Activated T-cell treated with anti-CD3 and anti-CD28 coated beads, Interleukin-2, amount 50 U/mL, for 1 hour (primary cell): ENCODE measurements around the gene PNKD.

Source experiments
- DNase-seq: peaks from one replicate; pipeline ENCODE4 v3.0.0-alpha.2; 2020

Gene PNKD

GRCh38 chr2:218320704-218321336, 50.5 kb downstream of the PNKD start:
- DNase-seq, result no peak

- DNase-seq, result peak; percentile 67
Measured at GRCh38 chr2:218322768-218323525, 52.6 kb downstream of the PNKD start.

DNA sequence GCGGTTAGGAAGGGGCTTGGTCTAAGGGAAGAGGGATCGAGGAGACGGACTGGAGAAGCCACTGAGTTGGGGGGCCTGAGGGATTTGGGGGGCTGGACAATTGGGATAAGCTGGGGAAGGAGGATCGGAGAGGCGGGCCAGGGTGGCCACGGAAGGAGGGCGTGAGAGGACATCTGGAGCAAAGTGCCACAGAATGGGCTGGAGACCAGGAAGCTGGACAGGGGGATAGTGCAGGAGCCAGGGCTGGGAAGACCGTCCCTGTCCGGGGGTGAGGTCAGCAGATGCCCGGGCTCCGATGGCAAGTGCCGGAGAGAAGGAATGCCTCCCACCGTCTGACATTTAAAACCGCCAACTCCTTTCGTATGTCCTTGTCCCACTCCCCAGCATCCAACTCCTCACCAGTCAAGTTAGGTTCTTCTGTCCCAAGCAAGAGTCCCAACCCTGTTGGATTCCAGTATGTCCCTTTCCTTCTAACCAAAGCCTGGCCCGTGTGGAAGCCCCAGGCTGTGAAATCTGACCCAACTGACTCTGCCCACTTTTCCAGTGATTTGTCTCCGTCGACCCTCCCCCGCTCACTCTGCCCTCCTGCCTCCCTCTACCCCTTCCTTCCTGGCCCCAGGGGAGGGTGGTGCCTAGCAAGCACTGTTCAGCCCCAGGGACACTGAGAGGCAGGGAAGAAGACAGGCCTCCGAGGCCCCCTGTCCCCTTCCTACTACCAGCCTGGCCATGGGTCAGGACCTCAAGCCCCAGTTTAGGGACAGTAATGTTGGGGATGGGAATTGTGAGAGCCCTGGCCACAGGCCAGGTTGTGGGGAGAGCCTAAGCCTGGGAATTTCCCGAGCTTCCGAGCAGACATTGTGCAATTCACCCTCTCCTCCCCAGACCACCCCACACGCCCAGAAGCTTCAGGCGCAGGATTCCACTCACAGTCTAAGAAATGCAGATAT, 53.5 kb downstream of the PNKD start:
- DNase-seq, result peak; percentile 25

DNA sequence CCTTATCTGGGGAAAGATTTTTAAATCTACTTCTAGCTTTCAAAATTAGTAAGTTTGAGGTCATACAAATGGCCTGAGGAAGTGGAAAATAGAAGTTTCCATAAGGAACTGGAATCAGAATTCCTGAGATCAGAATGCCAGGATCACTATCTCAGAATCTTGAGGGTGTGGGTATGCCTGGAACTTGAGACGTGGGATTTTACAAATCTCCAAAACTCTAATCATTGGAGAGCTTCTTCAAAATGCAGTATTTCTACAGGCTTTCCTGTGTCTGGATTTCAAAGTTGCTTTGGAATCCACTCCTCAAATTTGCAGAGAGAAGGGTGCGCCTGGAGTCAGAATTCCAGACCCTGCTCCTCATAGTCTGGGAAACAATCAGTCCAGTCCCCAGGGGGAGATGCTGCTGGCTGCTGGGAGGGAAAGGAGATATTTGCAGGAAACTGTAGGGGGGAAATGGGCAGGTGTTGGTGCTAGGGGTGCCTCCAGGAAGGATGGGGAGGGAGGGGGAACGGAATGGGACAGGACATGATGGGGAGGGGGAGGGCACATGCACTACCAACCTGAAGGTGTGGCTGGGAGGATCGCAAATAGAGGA, 55.3 kb downstream of the PNKD start:
- DNase-seq, result no peak

DNA sequence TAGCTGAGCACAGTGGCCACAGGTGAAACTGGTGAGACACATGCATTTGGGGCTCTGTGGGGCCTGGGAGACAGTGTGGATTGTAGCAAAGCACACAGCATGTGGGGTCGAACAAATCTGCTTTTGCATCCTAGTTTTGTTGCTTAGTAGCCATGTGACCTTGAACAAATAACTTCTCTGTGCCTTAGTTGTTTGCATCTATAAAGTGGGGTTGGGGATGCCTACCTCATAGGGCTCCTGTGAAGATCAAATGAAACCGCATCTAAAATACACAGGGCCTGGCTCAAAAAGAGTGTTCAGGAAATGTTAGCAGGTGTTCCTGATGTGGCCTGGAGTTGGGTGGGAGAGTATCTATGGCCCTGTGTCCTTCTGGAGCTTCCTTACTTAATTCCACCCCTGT, 56.0 kb downstream of the PNKD start:
- no peak for DNase-seq

- no peak for DNase-seq
Measured at GRCh38 chr2:218327451-218328210, 57.3 kb downstream of the PNKD start.

DNA sequence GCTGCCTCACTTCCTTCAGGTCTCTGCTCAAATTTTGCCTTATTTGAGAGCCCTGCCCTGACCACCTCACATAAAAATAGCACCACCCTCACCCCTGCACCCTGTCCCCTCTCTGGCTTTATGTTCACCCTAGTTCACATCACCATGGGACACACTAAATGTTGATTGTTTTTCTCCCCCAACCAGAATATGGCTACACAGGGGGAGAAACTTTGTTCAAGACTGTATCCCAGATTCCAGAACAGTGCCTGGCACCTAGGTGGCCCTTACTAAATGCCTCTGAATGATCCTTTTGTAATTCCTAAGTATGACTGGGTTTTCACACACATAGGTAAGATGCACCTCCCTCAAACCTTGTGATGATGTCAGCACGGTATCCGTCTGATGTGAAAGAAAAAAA, 58.0 kb downstream of the PNKD start:
- DNase-seq, result no peak

- DNase-seq, result no peak
Measured at GRCh38 chr2:218329027-218329825, 58.9 kb downstream of the PNKD start.

- no peak for DNase-seq
Measured at GRCh38 chr2:218329826-218330593, 59.7 kb downstream of the PNKD start.

GRCh38 chr2:218331745-218332144, 61.4 kb downstream of the PNKD start:
- no peak for DNase-seq

- DNase-seq, result no peak
Measured at GRCh38 chr2:218332288-218332687, 62.0 kb downstream of the PNKD start.

DNA sequence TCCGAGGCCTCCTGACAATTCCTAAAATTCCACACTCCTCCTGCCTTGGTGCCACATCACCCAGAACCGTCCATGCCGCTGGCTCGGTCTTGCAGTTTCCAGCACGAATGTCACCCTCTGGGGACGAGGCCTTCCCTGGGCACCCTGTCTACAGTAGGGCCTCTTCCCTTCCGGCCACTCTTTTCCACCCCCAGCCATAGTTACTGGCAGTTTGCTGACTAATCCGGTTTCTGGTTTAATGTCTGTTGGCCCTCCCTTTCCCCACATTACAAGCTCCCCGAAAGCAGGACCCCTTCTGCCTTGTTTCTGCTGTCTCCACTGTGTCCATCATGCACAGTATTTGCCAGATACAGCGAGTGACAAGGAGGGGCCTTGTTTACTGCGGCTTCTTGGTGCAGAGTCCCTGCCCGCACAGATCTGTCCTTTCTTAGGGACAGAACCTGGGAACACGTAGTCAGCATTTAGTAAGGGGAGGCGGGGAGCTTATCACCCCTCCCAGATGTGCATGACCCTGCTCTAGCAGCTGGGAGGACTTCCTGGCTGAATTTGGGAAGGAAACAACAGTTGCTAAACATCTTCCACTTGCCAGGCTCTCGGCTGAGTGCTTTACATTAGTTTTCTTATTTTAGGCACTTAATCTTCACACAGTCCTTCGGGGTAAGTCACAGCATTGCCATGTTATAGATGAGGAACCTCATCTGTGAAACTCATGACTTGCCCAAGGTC, 62.8 kb downstream of the PNKD start:
- DNase-seq, result no peak

DNA sequence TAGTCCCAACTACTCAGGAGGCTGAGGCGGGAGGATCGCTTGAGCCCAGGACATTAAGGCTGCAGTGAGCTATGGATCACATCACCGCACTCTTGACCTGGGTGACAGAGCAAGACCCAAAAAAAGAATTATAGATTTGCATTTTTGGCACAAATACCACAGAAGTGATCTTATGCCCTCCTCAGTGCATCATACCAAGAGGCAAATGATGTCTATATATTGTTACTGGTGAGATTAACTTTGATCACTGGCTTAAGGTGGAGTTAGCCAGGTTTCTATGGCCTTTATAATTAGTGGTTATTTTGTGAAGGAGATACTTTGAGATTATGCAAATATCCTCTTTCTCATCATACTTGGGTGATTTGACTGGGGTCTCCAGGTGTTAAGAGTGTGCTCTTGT, 64.2 kb downstream of the PNKD start:
- no peak for DNase-seq

- DNase-seq, result no peak
Measured at GRCh38 chr2:218340656-218341055, 70.3 kb downstream of the PNKD start.

- DNase-seq, result no peak
Measured at GRCh38 chr2:218341381-218341780, 71.1 kb downstream of the PNKD start.

DNA sequence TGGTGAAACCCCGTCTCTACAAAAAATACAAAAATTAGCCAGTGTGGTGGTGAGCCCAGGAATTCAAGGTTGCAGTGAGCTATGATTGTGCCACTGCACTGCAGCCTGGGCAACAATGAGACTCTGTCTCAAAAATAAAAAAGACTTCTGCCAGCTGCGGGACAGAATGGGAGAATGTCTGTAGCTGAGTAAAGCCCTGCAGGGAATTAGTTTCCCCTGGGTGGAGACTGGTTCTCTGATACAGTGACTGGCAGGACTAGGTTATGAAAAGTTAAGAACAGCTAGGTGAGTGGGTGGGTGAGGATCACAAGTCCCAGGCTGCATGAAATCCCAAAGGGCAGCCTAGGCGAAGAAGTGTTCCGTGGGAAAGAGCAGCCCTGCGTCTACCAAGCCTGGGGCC, 72.5 kb downstream of the PNKD start:
- no peak for DNase-seq

DNA sequence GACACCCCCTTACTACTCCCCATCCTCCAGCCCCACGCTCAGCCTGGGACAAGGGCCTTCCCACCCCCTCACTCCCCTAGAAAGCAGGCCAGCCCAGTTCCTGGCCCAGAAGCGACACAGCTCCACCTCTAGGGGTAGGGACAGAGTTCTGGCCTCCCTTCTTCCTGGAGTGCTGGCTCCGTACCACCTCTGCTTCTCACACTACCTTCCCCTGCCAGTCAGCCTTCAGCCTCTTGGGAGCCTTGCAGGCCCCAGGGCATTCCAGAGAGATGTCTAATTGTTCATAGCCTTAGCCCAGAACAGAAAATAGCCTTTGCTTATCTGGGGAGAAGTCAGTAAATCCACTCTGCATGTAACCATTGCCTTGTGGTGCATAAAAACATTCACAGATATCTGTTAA, 73.3 kb downstream of the PNKD start:
- no peak for DNase-seq

DNA sequence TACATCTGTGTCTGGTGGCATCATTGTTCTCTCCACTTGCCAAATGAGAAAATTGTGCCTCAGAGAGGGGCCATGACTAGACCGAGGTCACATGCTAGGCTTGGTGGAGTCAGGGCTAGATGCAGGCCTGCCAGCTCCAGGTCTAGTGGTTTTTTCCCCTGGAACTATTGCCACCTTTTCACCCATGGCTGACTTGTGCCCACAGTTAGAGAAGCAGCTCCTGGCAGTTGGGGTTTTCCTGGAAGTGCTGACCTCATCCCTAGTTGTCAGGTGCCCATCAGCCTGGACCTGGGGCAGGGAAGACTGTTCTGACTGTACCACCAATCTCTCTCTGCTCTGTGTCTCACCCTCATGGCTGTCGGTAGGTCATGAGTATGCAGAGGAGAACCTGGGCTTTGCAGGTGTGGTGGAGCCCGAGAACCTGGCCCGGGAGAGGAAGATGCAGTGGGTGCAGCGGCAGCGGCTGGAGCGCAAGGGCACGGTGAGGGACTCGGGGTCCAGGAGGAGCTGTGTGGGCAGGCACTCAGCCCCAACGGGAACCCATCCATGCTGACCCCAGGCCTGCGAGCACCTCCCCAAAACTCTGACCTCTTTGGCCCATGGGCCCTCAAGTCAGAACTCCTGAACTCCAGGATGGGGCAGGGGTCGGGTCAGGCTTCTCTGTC, 73.9 kb downstream of the PNKD start:
- DNase-seq, result no peak

- no peak for DNase-seq
Measured at GRCh38 chr2:218344755-218345417, 74.6 kb downstream of the PNKD start.
